HG03159 (cell line): Measurements from ENCODE around the gene LRRC32.
"Not testable (repeated sequence)": the region's sequence is repeated elsewhere in the genome, so short reads cannot be mapped to it uniquely, and the experiment has no call there.

ENCODE experiments used
- ATAC-seq: cut with Tn5 transposase; IDR thresholded peaks from one replicate; pipeline ENCODE4 v1.9.1; 2021; ENCODE audit warnings: mild to moderate bottlenecking, moderate library complexity; ENCODE audit not compliant: unreplicated experiment

Gene LRRC32

DNA sequence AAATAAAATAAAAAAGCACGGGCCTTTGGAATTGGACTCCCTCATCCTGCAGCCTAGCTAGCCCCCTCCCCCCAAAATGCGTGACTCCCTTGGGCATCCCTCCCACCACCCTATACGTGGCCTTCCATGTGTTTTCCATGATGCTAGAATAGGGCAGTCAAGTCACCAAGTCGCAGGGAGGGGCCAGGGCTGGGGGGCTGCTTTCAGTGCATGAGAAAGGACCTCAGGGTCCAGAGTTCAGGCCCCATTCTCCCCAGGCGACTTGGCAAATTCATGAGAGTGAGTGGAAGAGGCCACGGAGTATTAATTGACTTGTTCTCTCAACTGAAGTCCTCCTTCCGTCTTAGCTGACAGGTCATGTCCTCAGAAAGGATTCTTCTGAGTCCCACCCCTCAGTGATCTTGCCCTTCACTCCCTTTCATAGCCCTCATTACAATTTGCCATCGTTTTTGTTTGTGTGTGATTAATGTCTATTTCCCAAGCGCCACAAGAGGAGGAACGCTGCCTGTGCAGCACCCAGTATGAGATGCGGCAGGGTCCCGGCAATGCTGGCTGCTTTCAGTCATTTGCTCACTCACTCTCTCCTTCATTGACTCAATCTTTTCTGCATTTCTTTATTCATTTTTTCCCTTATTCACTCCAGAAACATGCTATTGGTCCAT is 17.4 kb downstream of the LRRC32 start:
- ATAC-seq = no peak

DNA sequence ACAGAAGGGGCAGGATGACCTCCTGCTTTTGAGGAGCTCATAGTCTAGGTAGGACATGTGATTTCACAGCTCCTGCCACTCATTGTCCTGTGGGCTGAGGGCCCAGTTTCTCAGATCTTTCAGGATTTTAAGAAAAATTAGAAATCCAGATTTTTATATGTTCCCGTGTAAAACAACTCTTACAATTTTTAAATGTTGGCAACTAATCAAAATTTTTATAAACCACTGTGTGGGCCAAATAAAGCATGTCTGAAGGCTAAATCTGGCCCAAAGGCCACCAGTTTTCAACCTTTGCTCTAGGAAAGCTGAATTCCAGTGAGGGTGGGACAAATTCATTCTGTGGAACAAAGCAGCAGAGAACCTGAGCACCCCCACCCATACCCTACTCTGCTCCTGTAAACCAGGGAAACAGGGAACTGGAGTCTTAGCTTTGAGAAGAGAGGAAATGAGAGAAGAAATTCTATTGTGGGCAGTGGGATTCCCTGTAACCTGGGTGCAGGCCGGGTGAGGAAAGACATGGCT is 20.6 kb downstream of the LRRC32 start:
- ATAC-seq = no peak

DNA sequence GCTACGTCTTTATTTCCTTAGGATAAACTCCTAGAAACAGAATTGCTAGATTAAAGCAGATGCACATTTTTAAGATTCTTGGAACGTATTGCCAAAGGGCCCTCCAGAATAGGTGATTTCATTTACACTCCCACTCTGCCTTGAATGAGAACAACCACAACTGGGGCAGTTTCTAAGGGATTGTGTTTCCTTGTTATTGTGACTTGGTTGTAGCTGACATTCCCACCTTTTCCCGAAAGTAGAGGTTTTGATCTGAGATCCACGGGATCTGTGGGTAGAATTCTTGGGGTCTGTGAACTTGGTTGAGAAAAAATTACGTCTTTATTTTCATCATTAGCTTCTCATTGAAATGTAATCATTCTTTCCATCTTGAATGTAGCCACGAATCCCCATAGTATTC is 21.5 kb downstream of the LRRC32 start:
- ATAC-seq = no peak

DNA sequence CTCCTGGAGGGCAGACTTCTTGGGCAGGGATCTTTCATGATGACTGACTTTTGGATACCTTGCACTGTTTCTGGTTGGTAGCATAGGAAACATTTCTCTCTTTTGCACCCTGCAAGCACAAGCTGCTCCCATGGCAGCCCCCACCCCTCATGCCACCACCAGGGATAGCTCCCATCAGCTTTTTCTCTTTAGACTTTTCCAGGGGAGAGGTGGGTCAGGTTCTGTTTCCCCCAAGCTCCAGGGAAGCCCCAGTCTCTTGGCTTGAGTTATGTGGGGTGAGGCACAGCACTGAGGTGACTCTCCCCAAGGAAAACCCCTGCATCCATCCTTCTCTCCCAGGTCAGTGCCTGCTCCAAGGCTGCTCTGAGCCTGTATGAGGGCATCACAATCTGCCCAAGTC is 22.5 kb downstream of the LRRC32 start:
- ATAC-seq = no peak

DNA sequence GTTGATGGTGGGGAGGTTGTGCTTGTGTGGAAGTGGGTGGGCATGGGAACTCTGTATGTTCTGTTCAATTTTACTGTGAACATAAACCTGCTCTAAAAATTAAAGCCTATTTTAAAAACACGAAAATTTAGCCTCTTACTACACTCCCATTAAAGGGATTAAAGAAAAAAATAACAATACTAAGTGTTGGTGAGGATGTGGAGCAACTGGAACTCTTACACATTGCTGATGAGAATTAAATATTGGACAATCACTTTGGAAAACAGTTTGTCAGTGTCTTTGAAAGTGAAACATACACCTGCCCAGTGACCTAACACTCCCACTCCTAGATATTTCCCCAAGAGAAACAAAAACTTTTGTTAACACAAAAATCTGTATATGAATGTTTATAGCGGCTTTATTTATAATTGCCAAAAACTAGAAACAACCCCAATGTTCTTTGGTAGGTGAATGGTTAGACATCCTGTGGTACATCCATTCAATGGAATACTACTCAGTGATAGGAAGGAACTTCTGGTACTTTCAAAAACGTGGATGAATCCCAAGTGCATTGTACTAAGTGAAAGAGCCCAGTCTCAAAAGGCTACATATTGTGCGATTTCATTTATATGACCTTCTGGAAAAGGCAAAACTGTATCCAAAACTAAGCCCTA is 23.5 kb downstream of the LRRC32 start:
- ATAC-seq = no peak

DNA sequence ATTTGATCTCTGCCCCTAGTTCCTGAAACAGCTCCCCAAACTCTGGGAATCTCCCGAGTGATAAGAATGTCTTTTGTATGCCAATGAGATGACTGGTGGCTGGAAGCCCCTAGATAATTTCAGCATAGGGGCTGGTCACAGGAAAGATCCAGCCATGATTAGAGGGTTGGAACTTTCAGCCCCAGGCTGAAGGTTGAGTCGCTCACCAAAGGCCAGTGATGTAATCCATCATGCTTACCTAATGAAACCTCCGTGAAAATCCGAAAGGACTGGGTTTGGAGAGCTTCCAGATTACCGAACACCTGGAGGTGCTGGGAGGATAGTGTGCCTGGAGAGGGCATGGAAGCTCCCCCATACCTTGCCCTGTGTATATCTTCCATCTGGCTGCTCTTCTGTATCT is 26.0 kb downstream of the LRRC32 start:
- ATAC-seq = no peak

DNA sequence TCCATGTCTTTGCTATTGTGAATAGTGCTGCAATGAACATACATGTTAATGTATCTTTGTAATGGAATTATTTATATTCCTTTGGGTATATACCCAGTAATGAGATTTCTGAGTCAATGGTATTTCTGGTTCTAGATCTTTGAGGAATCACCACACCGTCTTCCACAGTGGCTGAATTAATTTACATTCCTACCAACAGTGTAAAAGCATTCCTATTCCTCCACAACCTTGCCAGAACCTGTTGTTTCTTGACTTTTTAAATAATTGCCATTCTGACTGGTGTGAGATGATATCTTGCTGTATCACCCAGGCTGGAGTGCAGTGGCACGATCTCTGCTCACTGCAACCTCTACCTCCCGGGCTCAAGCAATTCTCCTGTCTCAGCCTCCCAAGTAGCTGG is 26.8 kb downstream of the LRRC32 start:
- ATAC-seq = not testable (repeated sequence)

DNA sequence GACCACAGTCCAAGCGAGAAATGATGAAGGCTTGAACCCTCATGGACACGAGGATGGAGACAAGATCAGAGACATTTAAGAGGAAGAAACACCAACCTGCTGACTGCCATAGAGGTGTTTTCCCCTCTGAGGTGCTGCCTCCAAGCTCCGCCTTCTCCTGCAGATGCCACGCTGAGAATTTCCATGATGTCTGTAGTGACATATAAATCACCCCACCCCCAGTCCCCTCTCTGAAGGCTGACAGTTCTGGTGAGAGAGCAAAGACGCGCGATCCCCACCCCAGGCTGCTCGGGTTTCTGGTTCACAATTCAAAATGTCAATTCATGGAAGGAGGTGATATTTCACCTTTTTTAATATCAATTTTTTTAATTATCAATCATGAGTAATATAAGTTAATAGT is 28.2 kb downstream of the LRRC32 start:
- ATAC-seq = no peak

DNA sequence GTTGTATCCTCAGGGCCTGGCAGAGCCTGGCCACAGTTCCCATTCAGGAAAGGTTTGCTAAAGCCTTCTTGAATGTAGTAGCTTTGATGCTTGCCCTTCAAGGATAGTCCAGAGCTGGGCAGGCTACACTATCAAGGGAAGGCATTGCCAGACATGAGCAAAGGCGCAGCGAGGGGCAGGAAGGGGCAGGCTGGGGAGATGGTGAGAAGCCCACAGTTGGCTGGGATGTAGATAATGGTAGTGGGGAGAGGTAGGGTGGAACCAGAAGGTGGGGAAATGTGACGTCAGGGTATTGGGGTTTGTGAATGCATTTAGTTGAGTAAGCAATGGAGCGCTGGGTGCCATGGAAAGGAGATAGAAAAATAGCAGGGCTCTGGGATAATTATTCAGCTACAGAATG is 28.6 kb downstream of the LRRC32 start:
- no peak for ATAC-seq

DNA sequence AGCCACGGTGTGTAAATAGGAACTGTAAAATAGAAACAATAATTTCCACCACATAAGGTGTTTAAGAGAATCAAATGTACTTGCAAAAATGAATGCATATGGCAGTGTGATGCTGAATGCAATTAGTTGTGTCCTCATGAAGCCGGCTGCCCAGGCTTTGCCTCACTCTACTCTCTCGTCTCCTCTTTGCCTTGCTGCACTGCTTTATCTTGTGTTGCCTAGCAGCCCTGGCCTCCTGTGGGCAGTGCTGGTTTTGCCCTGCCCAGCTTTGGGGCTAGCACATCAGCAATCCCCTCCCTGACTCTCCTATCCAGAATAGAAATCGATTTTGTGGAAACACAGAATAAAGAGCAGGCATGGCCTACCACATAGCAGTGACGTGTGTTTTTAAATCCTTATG is 30.0 kb downstream of the LRRC32 start:
- ATAC-seq = no peak

DNA sequence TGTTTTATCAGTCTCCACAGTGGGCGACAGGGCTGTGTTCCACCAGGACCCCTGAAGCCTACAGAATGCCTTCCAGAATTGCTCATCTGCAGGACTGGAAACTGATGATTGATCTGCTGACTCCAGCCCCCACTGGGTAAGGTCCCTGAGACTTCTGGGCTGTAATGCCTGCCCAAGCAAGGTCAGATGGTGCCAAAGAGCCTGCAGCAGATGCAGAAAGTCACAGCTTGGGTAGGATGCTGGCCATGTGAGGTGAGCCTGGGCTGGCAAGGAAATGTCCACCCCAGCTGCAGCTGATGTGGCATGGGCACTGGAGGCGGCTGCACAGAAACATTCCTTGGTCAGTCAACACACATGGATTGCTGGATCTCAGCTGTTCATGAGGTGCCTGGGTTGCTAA is 30.9 kb downstream of the LRRC32 start:
- no peak for ATAC-seq

DNA sequence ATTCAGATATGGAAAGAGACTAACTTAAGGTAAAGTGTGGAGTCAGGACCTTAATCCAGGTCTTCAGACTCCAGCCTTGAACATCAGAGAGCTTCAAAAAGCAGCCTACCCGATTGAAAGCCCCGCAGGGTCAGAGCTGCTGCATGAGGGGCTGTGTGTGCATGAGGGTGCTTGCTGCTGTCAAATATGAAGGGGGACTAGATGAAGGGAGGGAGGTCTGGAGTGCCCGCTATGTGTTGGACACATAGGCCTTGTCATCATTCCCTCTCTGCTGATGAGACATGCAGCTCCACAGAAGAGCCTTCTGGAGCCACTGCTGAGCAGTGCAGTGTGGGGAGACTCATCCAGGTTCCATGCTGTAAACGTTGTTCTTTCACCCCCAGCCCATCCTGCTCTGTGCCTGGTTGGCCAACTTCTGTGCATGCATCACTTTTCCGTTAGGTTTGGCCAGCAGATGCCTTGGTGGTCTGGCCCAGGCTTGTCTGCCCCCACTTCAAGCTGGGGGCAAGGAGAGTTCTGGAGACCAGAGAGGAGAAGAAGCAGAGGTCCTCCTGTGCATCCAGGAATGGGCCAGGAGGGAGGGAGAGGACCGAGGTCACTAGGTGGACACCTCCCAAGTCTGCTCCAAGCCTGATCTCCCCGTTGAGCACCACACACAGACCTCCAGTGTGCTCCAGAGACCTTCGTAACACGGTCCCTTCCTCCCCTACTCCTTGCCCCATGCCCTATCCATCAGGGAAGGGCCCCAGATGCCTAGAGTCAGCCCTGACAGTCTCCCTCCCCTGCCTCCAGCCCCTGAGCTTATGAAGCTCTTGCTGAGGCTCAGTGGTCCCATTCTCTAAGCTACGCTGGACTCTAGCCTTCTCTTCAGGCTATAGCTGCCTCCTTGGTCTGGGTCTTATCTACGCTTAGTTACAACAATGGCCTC is 32.0 kb downstream of the LRRC32 start:
- no peak for ATAC-seq

DNA sequence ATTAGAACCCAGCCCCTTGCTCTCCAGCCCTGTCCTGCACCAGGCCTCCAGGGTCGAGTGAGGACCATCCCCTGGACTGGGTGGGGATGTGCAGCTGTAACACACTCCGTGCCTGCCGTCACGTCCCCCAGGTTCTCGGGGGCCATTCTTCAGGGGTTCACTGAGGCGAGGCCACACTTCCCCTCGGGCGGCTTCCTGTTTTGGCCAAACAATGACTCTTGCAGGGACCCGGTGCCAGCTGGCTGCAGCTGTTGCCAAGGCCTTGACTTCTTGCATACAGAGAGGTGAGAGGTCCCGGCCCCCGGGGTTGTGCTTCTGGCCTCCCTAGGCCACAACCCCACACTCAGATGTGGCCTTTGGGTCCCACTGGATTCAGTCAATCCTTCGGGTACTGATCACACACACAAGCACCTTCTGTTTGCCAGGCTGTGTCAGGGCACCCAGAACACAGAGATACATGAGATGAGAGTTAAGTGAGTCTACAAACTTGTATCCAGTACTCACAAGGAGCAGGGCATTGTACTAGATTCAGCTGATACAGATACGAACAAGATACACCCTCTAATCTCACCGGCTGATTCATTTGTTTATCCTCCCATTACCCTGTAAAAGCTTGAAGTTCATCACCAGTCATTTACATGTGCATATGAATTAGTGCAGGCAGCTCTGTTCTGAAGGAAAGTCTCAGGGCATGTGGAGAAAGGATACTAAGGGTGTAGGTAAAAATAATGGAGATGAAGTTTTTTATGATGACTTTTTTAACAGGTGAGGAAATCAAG is 32.9 kb downstream of the LRRC32 start:
- ATAC-seq = peak; percentile 92

DNA sequence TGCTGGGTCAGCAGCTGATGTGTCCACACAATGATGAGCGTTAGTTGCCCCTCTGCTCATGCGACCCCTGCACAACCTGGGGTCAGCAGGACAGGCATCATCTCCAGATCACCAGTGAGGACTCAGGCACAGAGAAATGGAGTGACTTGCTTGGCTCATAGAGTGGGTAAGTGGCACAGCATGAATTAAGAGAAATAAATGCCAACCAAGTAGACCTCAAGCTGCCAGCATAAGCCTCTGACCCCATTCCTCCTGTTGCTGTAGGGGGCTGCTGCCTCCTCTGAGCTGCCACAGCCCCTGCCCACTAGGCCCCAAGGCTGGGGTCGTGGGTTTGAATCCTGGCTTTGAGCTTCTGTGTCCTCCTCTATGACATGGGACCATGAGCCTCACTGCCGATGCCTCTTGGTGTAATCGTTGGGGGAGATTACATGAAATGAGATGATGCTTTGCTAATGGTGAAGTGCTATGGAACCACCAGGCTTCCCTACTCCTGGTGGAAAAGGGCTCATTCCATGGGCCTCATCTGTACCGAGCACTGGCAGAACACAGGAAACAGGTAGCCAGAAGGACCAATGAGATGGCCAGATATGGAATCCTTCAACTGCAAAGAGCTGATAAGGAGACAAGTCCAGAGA is 33.6 kb downstream of the LRRC32 start:
- no peak for ATAC-seq

DNA sequence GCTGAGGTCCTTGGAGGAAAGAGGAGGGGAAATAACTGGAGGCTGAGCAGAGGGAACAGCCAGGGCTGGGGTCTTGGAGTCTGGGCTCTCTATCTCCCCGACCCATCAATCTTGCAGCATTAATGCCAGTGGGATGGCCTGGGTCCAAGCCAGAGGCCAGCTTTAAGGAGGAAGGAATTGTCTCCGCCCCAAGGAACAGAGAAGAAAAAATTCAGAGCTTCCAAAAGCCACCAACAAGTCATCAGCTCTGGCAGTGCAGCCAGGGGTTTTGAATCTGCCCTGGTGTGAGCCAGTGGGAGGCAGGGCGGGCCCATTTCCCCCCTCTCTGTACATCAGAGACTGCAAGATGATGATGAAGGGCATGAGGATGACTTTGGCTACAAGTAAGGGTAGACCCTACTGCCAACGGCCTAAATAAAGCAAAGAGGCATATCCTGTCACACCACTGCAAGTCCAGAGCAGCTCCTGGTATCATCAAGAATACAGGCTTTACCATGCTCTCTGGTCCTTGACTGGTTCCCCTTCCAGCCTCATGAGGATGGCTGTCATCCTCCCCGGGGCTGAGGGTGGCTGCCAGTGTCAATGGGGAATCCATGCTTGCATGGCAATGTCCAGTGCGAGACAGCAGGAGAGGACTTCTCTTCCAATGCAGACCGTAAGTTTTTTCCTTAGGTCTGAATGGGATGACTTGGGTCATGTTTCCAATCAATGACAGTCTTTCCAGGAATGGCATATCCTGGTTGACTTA is 34.4 kb downstream of the LRRC32 start:
- no peak for ATAC-seq

DNA sequence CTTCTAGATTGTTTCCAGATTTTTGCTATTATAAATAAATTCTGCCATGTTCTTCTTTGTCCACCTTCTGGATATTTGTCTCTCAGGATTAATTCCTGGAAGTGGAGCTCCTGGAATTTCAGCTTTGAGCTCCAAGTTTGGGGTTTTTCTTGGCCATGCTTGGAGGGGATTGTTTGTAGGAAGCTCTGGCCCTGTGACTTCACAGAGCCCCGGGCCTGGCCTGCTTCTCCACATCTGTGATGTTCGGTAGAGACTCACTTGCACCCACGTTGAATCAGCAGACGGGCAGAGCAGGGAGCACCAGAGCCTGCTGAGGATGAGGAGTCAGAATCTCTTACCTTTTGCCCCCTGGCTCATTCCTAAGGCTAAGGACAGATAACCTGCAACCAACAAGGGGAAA is 35.7 kb downstream of the LRRC32 start:
- no peak for ATAC-seq

DNA sequence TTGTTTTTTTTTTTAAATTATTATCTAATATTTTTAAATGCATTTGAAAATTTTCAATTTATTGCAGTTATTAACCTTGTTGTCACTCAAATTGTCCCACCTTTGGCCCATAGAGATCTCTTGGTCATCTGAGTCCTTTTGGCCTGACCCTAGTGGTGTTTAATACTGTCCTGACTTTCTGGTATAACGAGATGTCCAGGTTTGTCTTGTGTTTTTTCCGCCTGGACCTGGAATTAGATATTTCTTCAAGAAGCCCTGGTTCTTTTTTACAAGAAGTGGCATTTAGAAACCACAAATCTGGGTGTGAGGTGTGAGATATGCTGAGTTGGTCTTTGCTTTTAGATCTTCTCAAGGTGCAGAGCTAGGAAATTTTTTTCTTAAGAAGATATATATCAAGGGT is 38.1 kb downstream of the LRRC32 start:
- ATAC-seq = no peak

DNA sequence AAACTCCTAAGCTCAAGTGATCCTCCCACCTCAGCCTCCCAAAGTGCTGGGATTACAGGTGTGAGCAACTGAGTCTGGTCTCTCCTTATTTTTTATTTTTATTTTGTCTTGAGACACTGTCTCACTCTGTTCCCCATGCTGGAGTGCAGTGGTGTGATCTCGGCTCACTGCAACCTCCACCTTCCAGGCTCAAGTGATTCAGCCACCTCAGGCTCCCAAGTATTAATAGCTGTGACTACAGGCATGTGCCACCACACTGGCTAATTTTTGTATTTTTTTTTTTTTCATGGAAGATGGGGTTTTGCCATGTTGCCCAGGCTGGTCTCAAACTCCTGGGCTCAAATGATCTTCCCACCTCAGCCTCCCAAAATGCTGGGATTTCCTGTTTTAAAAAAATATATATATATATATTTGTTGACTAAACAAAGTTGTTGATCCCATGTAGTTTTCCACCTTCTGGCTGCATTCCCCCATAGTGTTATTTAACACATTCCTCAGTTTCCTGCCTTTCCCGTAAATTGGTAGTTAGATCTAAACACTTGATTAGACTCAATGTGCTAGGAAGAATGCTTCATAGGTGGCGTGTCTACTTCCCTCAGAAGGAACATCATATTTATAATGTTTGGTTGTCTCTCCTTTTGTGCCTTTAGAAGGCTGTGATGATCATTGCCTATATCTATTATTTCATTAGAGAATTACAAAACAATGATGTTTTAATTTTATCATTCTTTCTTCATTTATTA is 38.8 kb downstream of the LRRC32 start:
- no peak for ATAC-seq
